ENCODE measurements around the gene PER1.

Gene PER1

GRCh38 chr17:8091033-8091687 is 61.0 kb downstream of the PER1 start:
- DNase-seq = peak in 1 of 2 donors; percentile 48

Measured in bone marrow (tissue), 2 donors.